Stimulated activated CD8-positive, alpha-beta memory T cell treated with anti-CD3 and anti-CD28 coated beads, Interleukin-4, amount 100 ng/mL, for 1 hour (primary cell): ENCODE data around the gene GPRIN1.

ENCODE experiments used
- DNase-seq, 2 donors: peaks; one replicate each; pipeline ENCODE4 v3.0.0-alpha.2; 2020; ENCODE audit warnings: low read depth in 2 of 2, low spot score in 1 of 2

GPRIN1 gene

DNA sequence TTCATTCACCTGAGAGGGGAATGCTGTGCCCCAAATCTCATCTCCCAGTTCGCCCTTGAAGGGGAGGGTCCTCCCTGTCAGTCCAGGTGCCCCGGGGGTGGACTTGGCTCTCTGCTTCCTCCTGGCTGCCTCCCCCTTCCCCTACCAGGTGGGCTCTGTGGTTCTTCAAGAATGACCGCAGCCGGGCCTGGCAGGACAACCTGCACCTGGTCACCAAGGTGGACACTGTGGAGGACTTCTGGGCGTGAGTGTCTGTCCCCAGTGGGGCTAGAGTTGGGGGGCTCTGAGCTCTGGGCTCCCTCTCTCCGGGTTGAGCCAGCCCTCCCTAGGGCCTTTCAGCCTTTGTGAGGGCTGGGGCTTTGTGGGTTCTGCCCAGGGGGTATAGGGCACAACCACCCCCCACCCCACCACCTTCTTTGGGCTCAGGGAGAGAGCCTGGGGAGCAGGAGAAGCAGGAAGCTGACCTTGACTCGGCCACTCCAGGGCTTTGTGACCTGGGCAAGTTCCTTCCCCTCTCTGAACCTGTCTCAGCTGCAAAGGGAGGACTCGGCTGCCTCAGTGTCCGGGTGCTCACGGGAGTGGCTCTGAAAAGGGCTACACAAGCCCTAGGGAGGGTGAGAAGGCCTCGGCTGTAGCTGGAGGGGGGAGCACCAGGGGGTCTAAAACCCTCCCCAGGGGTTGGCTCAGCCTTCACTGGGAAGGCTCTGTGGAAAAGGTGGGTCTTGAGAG is 33.7 kb upstream of the GPRIN1 start:
- no peak for DNase-seq

DNA sequence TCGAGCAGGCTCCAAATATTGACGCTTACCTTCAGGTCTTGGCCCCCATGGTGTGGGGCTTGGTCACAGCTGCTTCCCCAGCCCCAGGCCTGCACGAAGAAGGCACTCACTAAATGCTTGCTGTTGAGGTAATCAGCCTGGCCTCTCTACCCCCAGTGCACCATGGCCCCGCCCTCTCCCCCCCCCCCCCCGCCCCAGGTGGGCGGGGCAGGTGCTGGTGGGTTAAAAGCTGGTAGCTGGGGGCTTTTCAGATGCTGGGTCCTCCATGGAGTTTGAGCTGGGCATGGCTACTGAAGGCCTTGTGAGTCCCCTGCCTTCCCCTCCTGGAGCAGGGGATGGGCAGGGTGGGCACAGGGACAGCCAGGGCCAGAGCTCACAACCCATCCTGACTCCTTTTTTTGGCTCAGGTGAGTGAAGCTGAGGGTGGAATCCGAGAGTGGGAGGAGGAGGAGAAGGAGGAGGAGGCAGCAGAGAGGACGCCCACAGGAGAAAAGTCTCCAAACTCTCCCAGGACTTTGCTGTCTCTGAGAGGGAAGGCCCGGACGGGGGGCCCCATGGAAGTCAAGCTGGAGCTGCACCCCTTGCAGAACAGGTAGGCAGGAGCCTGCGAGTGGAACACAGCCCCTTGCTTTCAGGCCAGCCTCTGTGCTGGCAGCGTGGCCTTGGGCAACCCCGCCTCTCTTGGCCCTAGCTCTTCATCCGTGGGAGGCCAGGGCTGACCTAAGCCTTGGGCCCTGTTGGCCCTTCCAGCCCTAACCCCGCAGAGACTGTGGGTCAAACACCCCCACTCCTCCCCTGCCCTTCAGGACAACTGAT is 32.9 kb upstream of the GPRIN1 start:
- DNase-seq = no peak

DNA sequence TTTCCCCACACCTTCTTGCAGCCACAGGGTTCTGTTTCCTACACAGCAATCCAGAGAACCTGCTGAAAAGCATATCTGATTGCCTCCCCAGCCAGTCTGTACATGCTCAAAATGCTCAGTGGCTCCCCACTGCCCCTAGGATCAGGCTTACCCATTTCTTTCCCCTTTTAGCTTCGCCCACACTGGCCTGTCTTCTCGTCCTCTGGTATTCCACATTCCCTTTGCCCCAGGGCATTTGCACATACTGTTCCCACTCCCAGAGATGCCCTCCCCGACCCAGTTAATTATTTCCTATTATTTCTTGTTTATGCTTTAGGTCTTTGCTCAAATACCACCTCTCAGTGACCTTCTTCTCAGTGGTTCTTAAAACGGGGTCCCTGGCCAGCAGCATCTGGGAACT is 30.7 kb upstream of the GPRIN1 start:
- DNase-seq = no peak

DNA sequence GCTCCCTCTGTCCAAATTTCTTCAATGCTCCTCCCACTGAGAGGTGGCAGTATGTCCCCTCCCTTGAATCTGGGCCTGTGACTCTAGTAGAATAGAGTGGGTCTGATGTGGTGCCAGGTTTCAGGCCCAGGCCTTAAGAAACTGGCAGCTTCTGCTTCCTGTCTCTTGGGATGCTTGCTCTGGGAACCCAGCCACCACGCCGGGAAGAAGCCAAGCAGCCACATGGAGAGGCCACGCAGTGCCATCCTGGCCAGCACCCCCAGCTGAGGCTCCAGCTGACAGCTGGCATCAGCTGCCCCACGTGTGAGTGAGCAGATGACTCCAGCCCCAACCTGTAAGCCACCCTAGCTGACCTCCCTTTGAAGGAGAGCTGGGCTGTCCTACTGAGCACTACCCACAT is 30.0 kb upstream of the GPRIN1 start:
- no peak for DNase-seq

DNA sequence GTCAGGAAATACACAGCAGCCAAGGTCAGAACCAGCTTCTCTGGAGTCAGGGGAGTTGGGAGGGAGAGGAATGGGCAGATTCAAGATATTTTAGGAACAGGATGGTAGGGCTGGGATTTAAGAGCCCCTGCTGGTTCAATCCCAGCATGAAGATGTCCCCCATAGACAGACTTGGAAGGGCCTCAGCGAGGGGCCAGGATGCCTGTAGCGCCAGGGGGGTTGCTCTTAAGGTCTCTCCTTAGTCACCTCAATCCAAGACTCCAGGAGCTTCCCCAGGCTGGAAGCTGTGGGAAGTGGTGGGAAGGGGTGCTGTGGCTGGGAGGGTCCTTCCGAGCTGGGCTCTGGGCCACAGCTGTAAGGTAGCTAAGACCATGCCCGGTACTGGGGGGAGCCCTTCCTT is 29.3 kb upstream of the GPRIN1 start:
- DNase-seq = no peak

DNA sequence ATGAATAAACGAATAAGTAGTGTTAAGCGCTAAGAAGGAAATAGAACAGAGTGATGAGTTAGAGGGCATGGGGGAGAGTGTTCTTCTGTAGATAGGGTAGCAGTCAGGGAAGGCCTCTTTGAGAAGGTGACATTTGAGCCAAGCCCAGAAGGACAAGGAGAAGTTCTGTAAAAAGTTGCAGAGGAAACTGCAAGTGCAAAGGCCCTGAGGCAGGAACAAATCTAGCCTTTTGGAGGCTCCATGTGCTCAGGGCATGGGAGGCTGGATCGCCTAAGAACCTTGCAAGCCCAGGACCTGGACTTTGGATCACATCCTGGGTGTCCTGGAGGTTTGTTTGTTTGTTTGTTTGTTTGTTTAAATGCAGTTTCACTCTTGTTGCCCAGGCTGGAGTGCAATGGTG is 28.5 kb upstream of the GPRIN1 start:
- DNase-seq = no peak

DNA sequence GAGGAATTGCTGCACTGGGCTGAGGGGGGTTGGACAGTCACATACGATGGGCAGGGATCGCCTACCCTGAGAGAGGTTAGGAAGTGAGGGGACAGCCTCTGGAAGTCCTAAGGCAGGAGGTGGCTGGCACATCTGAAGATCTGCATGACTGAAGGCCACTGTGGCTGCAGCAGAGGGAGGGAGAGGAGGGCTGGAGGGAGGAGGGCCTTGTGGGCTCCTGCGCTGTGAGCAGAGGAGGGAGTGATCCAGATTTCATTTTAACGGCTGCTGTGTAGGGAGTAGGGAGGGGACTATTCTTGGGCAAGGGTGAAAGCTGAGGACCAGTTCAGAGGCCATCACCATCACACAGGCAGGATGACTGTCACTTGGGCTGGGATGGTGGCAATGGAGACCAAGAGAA is 27.6 kb upstream of the GPRIN1 start:
- no peak for DNase-seq

DNA sequence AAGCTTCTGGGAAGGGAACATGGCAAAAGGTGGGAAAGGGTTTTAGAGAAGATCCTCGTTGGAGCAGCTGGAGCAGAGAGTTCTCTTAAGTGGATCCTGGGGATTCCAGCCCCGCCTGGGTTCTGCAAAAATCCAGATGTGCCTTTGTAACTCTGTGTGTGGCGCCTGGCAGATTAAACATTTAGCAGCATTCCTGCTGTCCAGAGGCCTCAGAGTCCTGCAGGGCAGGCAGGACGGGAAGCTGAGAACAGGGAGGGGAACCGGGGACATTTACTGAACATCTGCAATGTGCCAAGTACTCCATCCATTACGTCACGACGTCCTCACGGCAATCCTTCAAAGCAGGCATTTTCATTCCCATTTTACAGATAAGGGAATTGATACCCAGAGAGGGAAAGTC is 26.5 kb upstream of the GPRIN1 start:
- DNase-seq = no peak

DNA sequence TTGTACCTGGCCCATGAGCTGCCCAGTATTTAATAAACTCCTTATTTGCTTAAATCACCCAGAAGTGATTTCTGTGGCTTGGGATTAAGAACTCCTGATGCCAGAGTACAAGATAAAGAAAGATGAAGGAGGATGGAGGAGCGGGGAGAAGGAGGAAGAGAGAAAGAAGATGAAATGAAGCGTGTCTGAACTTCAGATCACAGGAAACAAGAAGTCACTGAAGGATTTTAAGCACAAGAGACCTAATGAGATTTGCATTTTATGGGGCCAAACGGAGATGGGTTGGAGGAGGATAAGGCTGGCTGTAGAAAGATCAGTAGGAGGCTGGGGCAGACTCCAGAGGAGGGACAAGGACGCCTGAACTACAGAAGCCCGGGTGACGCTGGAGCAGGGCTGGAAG is 23.6 kb upstream of the GPRIN1 start:
- no peak for DNase-seq

DNA sequence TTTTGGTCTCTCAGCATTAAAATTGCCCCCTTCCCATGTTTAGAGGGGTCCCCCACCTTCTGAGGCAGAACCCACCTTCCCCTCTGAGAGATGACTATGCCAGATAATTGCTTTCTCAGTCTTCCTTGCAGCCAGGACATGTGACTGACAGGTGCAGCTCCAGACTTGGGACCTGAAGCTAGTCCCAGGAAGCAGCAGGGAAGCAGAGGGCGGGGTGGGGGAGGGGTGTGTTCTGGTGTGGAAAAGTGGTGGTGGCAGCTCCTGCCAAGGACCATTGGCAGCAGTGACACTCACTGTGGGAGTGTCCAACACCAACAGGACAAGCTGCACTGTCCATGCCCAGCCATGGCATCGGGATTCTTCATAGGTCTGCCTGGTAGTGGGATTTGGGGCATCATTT is 22.8 kb upstream of the GPRIN1 start:
- DNase-seq = no peak

DNA sequence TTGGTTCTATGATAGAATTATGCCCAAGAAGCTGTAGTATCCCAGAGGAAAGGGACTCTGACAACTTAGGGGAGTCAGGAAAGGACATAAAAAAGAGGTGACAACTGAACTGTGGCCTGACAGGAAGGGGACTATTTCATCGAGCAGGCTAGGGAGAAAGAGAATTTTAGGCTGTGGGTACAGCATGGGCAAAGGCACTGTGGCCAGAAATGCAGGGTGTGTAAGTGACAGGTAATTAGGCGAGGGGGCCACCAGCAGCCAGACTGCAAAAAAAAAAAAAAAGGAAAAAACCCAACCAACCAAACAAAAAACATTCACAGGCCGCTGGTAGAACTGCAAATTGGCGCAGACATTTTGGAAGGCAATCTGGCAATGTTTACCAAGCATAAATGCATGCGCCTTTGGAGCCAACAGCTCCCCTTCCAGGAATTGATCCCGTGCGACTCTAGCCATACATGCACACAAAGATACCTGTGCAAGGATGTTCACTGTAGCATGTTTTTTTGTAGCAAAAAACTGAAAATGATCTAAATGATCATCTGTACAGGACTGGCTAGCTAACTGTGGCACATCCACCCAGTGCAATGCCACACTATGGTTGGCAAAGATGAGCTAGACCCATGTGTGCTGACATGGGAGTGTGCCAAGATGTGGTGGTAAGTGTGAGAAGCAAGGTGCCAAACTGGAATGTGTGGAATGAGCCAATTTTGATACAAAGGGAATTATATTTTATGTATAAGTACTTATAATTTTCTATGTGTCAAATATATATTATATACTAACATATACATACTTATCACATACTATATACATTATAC is 21.6 kb upstream of the GPRIN1 start:
- DNase-seq = no peak

DNA sequence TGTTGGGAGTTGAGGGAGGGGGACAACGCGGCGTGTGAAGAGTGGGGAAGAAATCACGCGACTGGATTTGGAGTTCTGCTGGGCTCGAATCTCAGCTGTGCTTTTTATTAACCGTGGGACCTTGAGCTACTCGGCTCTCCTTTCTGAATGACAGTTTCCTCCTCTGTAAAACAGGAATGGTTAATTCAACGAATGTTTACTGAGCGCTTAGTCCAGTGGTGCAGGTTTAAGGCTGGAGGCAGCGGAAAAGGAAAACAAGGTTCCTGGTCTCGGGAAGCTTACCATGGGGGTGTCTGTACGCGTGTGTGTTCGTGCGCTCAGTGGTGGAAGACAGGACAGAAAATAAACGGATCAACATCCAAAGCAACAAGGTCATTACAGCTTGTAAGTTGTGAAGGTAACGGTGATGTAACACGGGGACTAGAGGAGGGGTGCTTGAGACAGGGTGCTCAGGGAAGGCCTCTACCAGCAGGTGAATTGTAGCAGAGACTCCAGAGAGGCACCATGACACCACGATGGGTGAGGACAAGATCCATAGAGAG is 20.8 kb upstream of the GPRIN1 start:
- no peak for DNase-seq

DNA sequence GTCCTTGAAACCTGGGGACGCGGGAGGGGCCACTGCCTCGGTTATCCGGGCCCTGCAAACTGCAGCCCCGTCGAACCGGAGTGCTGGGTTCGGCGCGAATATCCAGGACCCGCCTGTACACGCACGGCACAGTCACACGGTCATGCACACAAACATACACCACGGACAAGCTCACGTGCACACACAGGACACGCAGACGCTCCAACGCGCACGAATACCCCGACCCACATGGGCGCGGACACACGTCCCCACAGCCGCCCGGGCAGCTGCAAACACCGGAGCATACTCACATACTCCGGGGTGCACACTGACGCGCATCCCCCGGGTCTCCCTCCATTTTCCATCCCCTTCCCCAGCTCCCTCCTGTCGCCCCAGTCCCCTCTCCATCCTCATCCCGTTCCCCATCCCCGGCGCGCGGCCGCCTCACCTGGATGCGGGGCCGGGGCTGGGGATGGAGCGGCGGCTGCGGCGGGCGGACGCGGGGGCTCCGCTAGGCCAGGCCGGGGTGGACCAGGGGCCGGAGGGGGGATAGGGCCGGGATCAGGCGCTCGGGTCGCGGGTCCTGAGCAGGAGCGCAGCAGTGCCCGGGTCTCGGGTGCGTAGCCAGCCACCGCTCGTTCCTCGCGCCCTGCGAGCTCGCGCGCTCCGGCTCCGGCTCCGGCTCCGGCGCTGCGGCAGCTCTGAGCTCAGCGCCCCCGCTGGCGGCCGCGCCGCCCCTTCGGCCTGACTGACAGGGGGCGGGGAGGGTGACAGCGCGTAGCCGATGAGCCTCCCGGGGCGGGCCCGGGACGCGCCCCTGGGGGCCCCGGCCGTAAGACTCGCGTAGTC is 20.1 kb upstream of the GPRIN1 start, which contains the start of the genes EIF4E1B and SNCB:
Gene EIF4E1B (plus strand): TSS at position 823 of the 828 bp plus-strand sequence. CDS start 12,113 bp downstream, outside the sequence.
Gene SNCB (minus strand): TSS at position 682 of the 828 bp plus-strand sequence. CDS start 880 bp downstream, outside the sequence.
- no peak for DNase-seq

DNA sequence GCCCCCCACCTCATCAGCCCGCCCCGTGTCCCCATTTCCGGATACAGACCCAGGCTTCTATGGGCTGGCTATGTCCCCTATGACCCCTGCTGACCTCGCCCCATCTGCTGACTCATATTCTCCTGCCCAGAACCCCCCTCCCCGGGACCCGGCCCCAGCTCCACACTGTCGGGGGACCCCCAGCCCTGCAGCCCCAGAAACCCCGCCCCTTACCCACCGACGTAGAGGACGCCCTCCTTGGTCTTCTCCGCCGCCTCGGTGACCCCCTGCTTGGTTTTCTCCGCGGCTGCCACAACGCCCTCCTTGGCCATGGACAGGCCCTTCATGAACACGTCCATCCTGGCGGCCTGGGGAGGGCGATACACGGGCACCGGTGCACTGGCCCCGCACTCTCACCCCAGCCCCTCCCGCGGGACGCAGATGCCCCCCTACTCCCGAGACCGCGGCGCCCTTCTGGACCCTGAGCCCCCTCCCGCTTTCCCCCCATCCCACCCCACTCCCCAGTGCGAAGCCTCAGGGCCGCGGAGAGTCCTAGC is 19.4 kb upstream of the GPRIN1 start:
- DNase-seq = no peak

DNA sequence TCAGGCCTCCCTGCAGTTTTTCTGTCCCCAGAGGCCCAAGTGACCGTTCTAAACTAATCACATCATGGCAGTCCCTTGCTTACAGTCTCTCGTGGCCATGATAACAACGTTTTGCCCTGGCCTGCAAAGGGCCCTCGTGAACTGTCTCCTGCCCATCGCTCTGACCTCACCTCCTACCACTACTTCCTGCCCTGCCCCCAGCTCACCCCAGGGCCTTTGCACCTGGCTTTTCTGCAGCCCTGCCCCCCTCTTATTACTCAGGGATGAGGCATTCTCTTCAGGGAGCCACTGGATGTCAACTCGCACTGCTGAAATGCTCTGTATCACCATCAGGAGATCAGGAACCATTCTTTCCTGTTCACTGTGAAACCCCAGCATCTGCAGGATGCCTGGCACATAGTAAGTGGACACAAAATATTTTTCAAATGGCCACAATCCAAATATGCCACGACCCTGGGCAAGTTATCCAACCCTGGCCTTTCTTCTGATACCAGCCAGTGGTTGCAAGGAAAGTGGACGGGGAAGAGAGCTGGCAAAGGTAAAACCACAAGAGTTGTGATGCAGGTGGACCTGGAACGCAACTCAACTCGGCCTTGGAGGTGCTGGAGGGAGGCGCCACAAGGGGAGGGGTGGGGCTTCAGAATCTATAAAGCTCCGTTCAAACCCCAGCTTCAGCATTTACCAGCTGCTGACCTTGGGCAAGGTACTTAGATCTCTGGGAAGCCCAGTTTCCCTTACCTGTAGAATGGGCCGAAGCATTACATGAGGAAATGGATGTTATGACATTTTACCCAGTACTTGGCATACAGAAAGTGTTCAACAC is 18.7 kb upstream of the GPRIN1 start:
- DNase-seq = no peak

DNA sequence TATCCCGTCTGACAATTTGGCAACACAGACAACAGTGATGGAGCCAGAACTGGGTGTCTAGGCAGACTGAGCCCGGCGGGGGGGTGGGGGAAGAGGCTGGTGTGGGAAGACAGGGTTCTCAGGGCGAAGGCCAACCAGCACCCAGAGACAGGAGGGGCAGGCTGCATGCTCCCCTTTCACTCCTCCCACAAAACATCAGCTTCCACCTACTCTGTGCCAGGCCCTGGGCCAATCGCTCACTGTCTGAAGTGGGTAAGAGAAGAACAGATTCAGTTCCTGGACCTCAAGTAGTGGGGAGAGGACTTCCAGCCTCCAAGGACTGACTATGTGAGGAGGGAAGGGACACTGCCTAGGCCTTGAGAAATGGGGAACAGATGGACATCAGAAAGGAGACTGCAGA is 17.6 kb upstream of the GPRIN1 start:
- DNase-seq = no peak

DNA sequence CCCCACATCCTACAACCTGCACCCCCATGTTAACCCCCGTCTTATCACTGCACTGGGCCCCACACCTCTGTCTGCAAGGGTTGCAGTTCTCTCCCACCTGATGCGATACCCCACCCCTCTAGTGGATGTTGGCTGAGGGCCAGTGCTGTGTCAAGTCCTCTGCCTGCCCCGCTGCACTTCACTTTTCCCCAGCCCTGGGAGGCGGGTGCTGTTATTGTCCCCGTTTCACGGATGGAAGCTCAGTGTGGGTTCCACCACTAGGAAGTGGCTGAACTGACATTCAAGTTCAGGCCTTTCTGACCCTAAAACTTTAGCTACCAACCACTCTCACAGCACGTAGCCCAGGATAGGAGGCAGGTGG is 16.9 kb upstream of the GPRIN1 start:
- no peak for DNase-seq

DNA sequence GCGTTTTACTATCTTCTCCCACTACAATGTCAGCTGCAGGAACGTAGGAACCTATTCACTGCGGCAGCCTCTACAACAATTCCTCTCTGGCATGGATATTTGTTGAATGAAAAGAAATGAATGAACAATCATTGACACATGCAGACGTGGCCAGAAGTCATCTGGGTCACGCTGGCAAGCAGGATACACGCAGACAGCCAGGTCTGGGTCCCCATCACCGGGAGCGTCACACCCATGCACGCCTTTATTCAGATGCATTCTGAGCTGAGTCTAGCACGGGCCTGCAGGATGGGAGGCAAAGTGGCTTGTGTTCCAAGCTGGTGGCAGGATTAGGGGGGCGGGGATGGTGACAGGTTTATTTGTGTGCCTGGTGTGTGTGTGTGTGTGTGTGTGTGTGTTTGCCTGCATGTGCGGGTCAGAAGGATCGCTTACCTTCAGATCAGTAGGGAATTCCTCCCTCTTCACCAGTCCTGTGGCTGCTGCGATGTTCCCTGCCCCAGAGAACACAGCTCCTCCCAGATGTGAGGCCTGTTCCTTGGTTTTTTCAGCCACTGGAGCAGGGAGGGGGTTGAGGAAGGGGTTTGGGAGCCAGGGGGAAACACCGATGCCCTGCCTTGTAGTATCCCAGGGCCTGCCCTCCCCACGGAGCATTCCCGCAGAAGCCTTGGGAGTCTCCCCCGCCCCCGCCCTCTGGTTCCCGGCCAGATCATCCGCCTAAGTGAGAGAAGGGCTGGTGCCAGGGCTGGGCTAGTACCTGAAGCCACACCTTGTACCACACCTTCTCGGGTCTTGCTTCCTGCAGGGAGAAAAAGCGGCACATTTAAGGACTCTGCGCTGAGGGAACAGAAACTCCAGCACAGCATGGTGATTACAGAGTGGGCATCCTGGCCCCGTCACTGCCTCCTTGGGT is 16.3 kb upstream of the GPRIN1 start:
- DNase-seq = no peak
